ENCODE results near the gene CCDC137. TPM values are rescaled to one million over a fixed set of nuclear protein-coding genes. Genes with fewer than 3 reads are reported as not detected.
"Not testable (repeated sequence)": the region's sequence is repeated elsewhere in the genome, so short reads cannot be mapped to it uniquely, and the experiment has no call there.

The CCDC137 gene
- total and polyA plus RNA-seq, 2 donors (not counting 3 experiments of a cell fraction or from before 2014, with no cell fraction given) = 12.9 to 32.2 TPM

GRCh38 chr17:81675515-81676221, 9.1 kb downstream of the CCDC137 start:
- H3K79me2 ChIP-seq (ENCODE audit: control insufficient read depth, insufficient read depth, low read length); H3K9ac ChIP-seq (replicated peaks; ENCODE audit: extremely low read depth, insufficient read depth, low read length); POLR2A ChIA-PET; H3K4me2 ChIP-seq (ENCODE audit: insufficient read depth, low read length); H3K4me3 ChIP-seq (replicated peaks in 1 of 3; ENCODE audit: insufficient read depth in 1 of 3, low read depth in 1 of 3, low read length in 3 of 3); BruUV-seq (replicated peaks); H4K20me1 ChIP-seq (replicated peaks; ENCODE audit: control insufficient read depth, extremely low read depth, insufficient read depth, low read length); H3K27ac ChIP-seq (ENCODE audit: insufficient read depth, low read depth, low read length); H3K9me3 ChIP-seq (replicated peaks; ENCODE audit: control insufficient read depth, insufficient read depth, low read length); H3K4me1 ChIP-seq (ENCODE audit: control insufficient read depth, extremely low read depth, insufficient read depth, low read length); H3K27me3 ChIP-seq (ENCODE audit: control insufficient read depth in 2 of 2, insufficient read depth in 2 of 2, low read length in 2 of 2); H2AFZ ChIP-seq (ENCODE audit: low read depth, low read length); H3K9me1 ChIP-seq (replicated peaks; ENCODE audit: control insufficient read depth, extremely low read depth, insufficient read depth, low read length); dilution Hi-C loops (cut with MboI; ENCODE audit: extremely low pct_ligation_motif_present, low sequenced_read_pairs); intact Hi-C loops (cut with micrococcal nuclease): not testable (repeated sequence)
- CTCF ChIA-PET = interaction anchor here (0.7 to 2.2 kb wide), 3 partner anchors 21 to 1102 kb away, joined by 3 to 6 read pairs (median 4); partner anchors contain the start of gene MRPL12
- DNase-seq (ENCODE audit: low read depth, low spot score) (peak; percentile 37), FAIRE-seq (peak; percentile 100)
- TF ChIP-seq CTCF (IDR thresholded peaks at IDR 0.05; ENCODE audit: extremely low read depth in 1 of 2, insufficient read depth in 1 of 2, low read depth in 1 of 2, low read length in 2 of 2) = peak; percentile 14 to 50
- peaks cover 4 to 29% of the 10 kb centered on the region in 2 experiments for H3K36me3 ChIP-seq (ENCODE audit: control insufficient read depth in 2 of 2, extremely low read depth in 1 of 2, insufficient read depth in 2 of 2, low read length in 2 of 2)

- POLR2A ChIA-PET = no interaction called here
- Histone ChIP-seq H2AFZ (ENCODE audit: low read depth, low read length) (no peak overlapping the region), H3K9me3 (replicated peaks; ENCODE audit: control insufficient read depth, insufficient read depth, low read length) (no peaks in the 10 kb centered on the region), H3K4me3 (replicated peaks in 1 of 3; ENCODE audit: insufficient read depth in 1 of 3, low read depth in 1 of 3, low read length in 3 of 3) (no peak overlapping the region), H3K36me3 (ENCODE audit: control insufficient read depth in 2 of 2, extremely low read depth in 1 of 2, insufficient read depth in 2 of 2, low read length in 2 of 2) (peaks cover 0 to 21% of the 10 kb centered on the region in 2 experiments), H3K9ac (replicated peaks; ENCODE audit: extremely low read depth, insufficient read depth, low read length) (no peak overlapping the region), H3K4me2 (ENCODE audit: insufficient read depth, low read length) (no peak overlapping the region), H3K27ac (ENCODE audit: insufficient read depth, low read depth, low read length) (no peak overlapping the region), H4K20me1 (replicated peaks; ENCODE audit: control insufficient read depth, extremely low read depth, insufficient read depth, low read length) (no peaks in the 10 kb centered on the region), H3K79me2 (ENCODE audit: control insufficient read depth, insufficient read depth, low read length) (peaks cover 8% of the 10 kb centered on the region), H3K27me3 (ENCODE audit: control insufficient read depth in 2 of 2, insufficient read depth in 2 of 2, low read length in 2 of 2) (no peaks in the 10 kb centered on the region), H3K9me1 (replicated peaks; ENCODE audit: control insufficient read depth, extremely low read depth, insufficient read depth, low read length) (no peaks in the 10 kb centered on the region), H3K4me1 (ENCODE audit: control insufficient read depth, extremely low read depth, insufficient read depth, low read length) (no peaks in the 10 kb centered on the region)
- no TSS peak for BruUV-seq (replicated peaks)
- dilution Hi-C loops (cut with MboI; ENCODE audit: extremely low pct_ligation_motif_present, low sequenced_read_pairs) (no loop called here), intact Hi-C loops (cut with micrococcal nuclease) (no loop called here)
- FAIRE-seq (no peak), DNase-seq (ENCODE audit: low read depth, low spot score) (no peak)
- no peak for TF ChIP-seq MYC (IDR thresholded peaks at IDR 0.05; ENCODE audit: low read depth, low read length)
- no peak for TF ChIP-seq POLR2AphosphoS5 (IDR thresholded peaks at IDR 0.05; ENCODE audit: insufficient read depth, low read depth, low read length)
- no peak for TF ChIP-seq POLR2A (IDR thresholded peaks at IDR 0.05; ENCODE audit: low read depth, low read length)
- no peak for TF ChIP-seq FOS (IDR thresholded peaks at IDR 0.05; ENCODE audit: borderline replicate concordance, insufficient read depth, low read length)
- no peak for TF ChIP-seq GATA2 (IDR thresholded peaks at IDR 0.05; ENCODE audit: insufficient read depth, insufficient read length, low read depth, low read length)
- no peak for TF ChIP-seq MAX (IDR thresholded peaks at IDR 0.05; ENCODE audit: insufficient read depth, insufficient read length)
- no peak for TF ChIP-seq CTCF (IDR thresholded peaks at IDR 0.05; ENCODE audit: extremely low read depth in 1 of 2, insufficient read depth in 1 of 2, low read depth in 1 of 2, low read length in 2 of 2)
- TF ChIP-seq JUN (IDR thresholded peaks at IDR 0.05; ENCODE audit: borderline replicate concordance, insufficient read depth, insufficient read length, low read depth) = no peak
- TF ChIP-seq EZH2 (IDR thresholded peaks at IDR 0.05; ENCODE audit: borderline replicate concordance, low read depth, low read length, severe bottlenecking) = no peak
- CTCF ChIA-PET = interaction anchor here (1.4 to 2.2 kb wide), 2 partner anchors 22 to 1100 kb away, joined by 3 to 6 read pairs; no protein-coding TSS in a partner anchor
Observed at GRCh38 chr17:81676906-81677305, 10.4 kb downstream of the CCDC137 start.
